HCT116 (cell line): ENCODE results near the gene ABCA9. TPM values are rescaled to one million over a fixed set of nuclear protein-coding genes. Genes with fewer than 3 reads are reported as not detected.

Experiments used
- ATAC-seq: fragments of 200-7000 bp; cut with Tn5 transposase; 2 replicates; pipeline ENCODE4 v1.9.1; 2020; ENCODE audit warnings: mild to moderate bottlenecking, moderate library complexity
- BruUV-seq: library from RNA; stranded (reverse); fragments of 400-500 nt; replicated peaks from 2 replicates; lab custom pipeline; 2021; lab: Mats Ljungman, UMichigan
- CTCF ChIA-PET: fragments of 300-600 bp; sonication (Branson Sonifier 250); formaldehyde crosslinking; loops from one replicate; lab custom pipeline; 2021; ENCODE audit warnings: antibody characterized with exemption; lab: Charles Lee
- POLR2A ChIA-PET: fragments of 300-600, 350-600 bp; sonication (Branson Sonifier 250); formaldehyde crosslinking; loops from one replicate; lab custom pipeline; 2021; ENCODE audit warnings: antibody characterized with exemption; lab: Charles Lee
- RAD21 ChIA-PET, 2 experiments: fragments of 300-600 bp; sonication (Branson Sonifier 250); formaldehyde crosslinking; loops; one replicate each; lab custom pipeline; 2023; ENCODE audit warnings: low total read pairs in 2 of 2; ENCODE audit not compliant: uncharacterized antibody in 2 of 2, unreplicated experiment in 2 of 2, low non-redundant PET in 1 of 2; lab: Charles Lee
- DNase-seq: peaks from one replicate; pipeline ENCODE4 v3.0.0-alpha.2; 2010; ENCODE audit warnings: low read depth, low spot score
- H2AFZ ChIP-seq: fragments of 200-600 bp; shearing (Covaris generic), sonication (generic); 2 replicates; pipeline ENCODE4 v1.6.1; 2017; ENCODE audit warnings: low read depth, mixed run types, mixed read lengths, antibody characterized with exemption, low read length; ENCODE audit not compliant: poor library complexity, severe bottlenecking
- H3K27ac ChIP-seq: 2 replicates; pipeline ENCODE4 v1.5.1; 2012; ENCODE audit warnings: low read depth, low read length
- H3K27me3 ChIP-seq: fragments of 200-600 bp; sonication (generic); 2 replicates; pipeline ENCODE4 v1.6.1; 2016; ENCODE audit warnings: mixed run types, low read length, mixed read lengths; ENCODE audit not compliant: insufficient read depth
- H3K36me3 ChIP-seq, 2 experiments: fragments of 200-500 bp in 1 of 2; fragments of 200-600 bp in 1 of 2; sonication (Bioruptor generic) in 1 of 2; sonication (generic) in 1 of 2; 2 replicates each; pipeline versions ENCODE4 v1.5.1 to v1.6.1; 2014 to 2016; ENCODE audit warnings: low read length in 2 of 2, inconsistent platforms in 1 of 2, mixed read lengths in 1 of 2, mixed run types in 1 of 2; ENCODE audit not compliant: insufficient read depth in 2 of 2, control insufficient read depth in 1 of 2
- H3K4me1 ChIP-seq, 2 experiments: fragments of 200-600 bp in 1 of 2; sonication (generic) in 1 of 2; 2 replicates each; pipeline versions ENCODE4 v1.5.1 to v1.6.1; 2012 to 2017; ENCODE audit warnings: low read length in 2 of 2, inconsistent platforms in 1 of 2, mild to moderate bottlenecking in 1 of 2, mixed read lengths in 1 of 2, mixed run types in 1 of 2, moderate library complexity in 1 of 2; ENCODE audit not compliant: insufficient read depth in 2 of 2, control insufficient read depth in 1 of 2
- H3K4me2 ChIP-seq: fragments of 200-600 bp; sonication (generic); 2 replicates; pipeline ENCODE4 v1.6.1; 2017; ENCODE audit warnings: mixed run types, low read length, mixed read lengths
- H3K4me3 ChIP-seq, 2 experiments: fragments of 200-600 bp in 1 of 2; sonication (generic) in 1 of 2; replicated peaks in 1 of 2; 2 replicates each; pipeline ENCODE4 v1.5.1; 2011 to 2016; ENCODE audit warnings: low read length in 2 of 2, control low read depth in 1 of 2, low read depth in 1 of 2, mild to moderate bottlenecking in 1 of 2, mixed read lengths in 1 of 2, mixed run types in 1 of 2
- H3K79me2 ChIP-seq: fragments of 200-600 bp; sonication (generic); 2 replicates; pipeline ENCODE4 v1.6.1; 2017; ENCODE audit warnings: mild to moderate bottlenecking, mixed run types, low read length, moderate library complexity, mixed read lengths; ENCODE audit not compliant: insufficient read depth
- H3K9ac ChIP-seq: fragments of 200-600 bp; sonication (generic); 2 replicates; pipeline ENCODE4 v1.6.1; 2016; ENCODE audit warnings: low read length, mixed read lengths
- H3K9me2 ChIP-seq: fragments of 200-600 bp; sonication (generic), shearing (Covaris generic); 2 replicates; pipeline ENCODE4 v1.6.1; 2017; ENCODE audit warnings: mixed run types, mild to moderate bottlenecking, moderate library complexity; ENCODE audit not compliant: insufficient read depth
- H3K9me3 ChIP-seq, 2 experiments: fragments of 200-500 bp in 1 of 2; fragments of 200-600 bp in 1 of 2; sonication (Bioruptor generic) in 1 of 2; sonication (generic) in 1 of 2; 2 replicates each; pipeline ENCODE4 v1.6.1; 2014 to 2017; ENCODE audit warnings: low read length in 2 of 2, mixed read lengths in 2 of 2, inconsistent platforms in 1 of 2, low read depth in 1 of 2, mild to moderate bottlenecking in 1 of 2, mixed run types in 1 of 2, moderate library complexity in 1 of 2; ENCODE audit not compliant: control insufficient read depth in 1 of 2, insufficient read depth in 1 of 2
- H4K20me1 ChIP-seq: fragments of 200-600 bp; sonication (generic), shearing (Covaris generic); 2 replicates; pipeline ENCODE4 v1.6.1; 2017; ENCODE audit warnings: mixed run types, mild to moderate bottlenecking, moderate library complexity; ENCODE audit not compliant: insufficient read depth
- ATF3 ChIP-seq: IDR thresholded peaks from 2 replicates; pipeline ENCODE4 v1.6.1; 2012
- EGR1 ChIP-seq: IDR thresholded peaks from 2 replicates; pipeline ENCODE4 v1.6.1; 2012; ENCODE audit warnings: low read depth
- JUND ChIP-seq: IDR thresholded peaks from 2 replicates; pipeline ENCODE4 v1.6.1; 2012
- POLR2AphosphoS5 ChIP-seq: IDR thresholded peaks from 2 replicates; pipeline ENCODE4 v1.6.1; 2011; ENCODE audit warnings: mild to moderate bottlenecking, low read depth, low read length, moderate library complexity
- REST ChIP-seq: IDR thresholded peaks from 2 replicates; pipeline ENCODE4 v1.6.1; 2012; ENCODE audit warnings: low read depth
- SIN3A ChIP-seq: IDR thresholded peaks from 2 replicates; pipeline ENCODE4 v1.6.1; 2012; ENCODE audit warnings: low read depth
- SP1 ChIP-seq: IDR thresholded peaks from 2 replicates; pipeline ENCODE4 v1.6.1; 2012; ENCODE audit warnings: low read depth
- SRF ChIP-seq: IDR thresholded peaks from 2 replicates; pipeline ENCODE4 v1.6.1; 2012; ENCODE audit warnings: low read depth
- TCF7L2 ChIP-seq: IDR thresholded peaks from 2 replicates; pipeline ENCODE4 v1.7.0; 2011; ENCODE audit warnings: borderline replicate concordance, inconsistent platforms; ENCODE audit not compliant: insufficient read depth, insufficient read length; ENCODE audit errors: extremely low read depth
- intact Hi-C: fragments of 100-400 bp; cut with micrococcal nuclease; formaldehyde crosslinking; loops from 2 replicates; pipeline ENCODE4 v1.10.0; 2022
- total RNA-seq: library from RNA; stranded (reverse); gene quantifications from one replicate; pipeline ENCODE4 v1.2.1, GENCODE V29; 2021; ENCODE audit not compliant: unreplicated experiment

Gene ABCA9
- total RNA-seq, 1 experiment from 2014 or later, result not detected

GRCh38 chr17:68939195-68939594, 121.5 kb downstream of the ABCA9 start:
- H3K4me3 ChIP-seq, result no peak overlapping the region
- ChIA-PET POLR2A (no interaction called here), RAD21 (no interaction called here), CTCF (interaction anchor here (1.6 kb wide), 1 partner anchor 32 kb away, joined by 4 read pairs; no protein-coding TSS in a partner anchor)
- no peaks in the 10 kb centered on the region for H4K20me1 ChIP-seq
- H3K9ac ChIP-seq, result no peak overlapping the region
- DNase-seq (no peak), ATAC-seq (no peak)
- TF ChIP-seq REST, result no peak
- TF ChIP-seq ATF3, result no peak
- no peak for TF ChIP-seq JUND
- no peak for TF ChIP-seq SP1
- no peak for TF ChIP-seq SIN3A
- no peak for TF ChIP-seq EGR1
- TF ChIP-seq TCF7L2, result no peak
- TF ChIP-seq SRF, result no peak
- no peak for TF ChIP-seq POLR2AphosphoS5
- no peak overlapping the region for H3K27ac ChIP-seq
- no peaks in the 10 kb centered on the region for H3K79me2 ChIP-seq
- intact Hi-C loops, result no loop called here
- no peaks in the 10 kb centered on the region for H3K4me1 ChIP-seq
- H3K27me3 ChIP-seq, result no peaks in the 10 kb centered on the region
- no peaks in the 10 kb centered on the region for H3K9me3 ChIP-seq
- no peak overlapping the region for H2AFZ ChIP-seq
- H3K36me3 ChIP-seq, result no peaks in the 10 kb centered on the region
- BruUV-seq, result no TSS peak
- no peaks in the 10 kb centered on the region for H3K9me2 ChIP-seq
- H3K4me2 ChIP-seq, result no peak overlapping the region
